PC-3 (cell line): ENCODE measurements around the gene IL11. TPM values are rescaled to one million over a fixed set of nuclear protein-coding genes. Genes with fewer than 3 reads are reported as not detected.
A peak's percentile ranks its signal among the peaks of the same experiment; 100 is the strongest.

Experiments
- ATAC-seq: fragments of 200-7000 bp; cut with Tn5 transposase; 2 replicates; pipeline ENCODE4 v1.9.1; 2020; ENCODE audit warnings: mild to moderate bottlenecking, moderate library complexity
- BruUV-seq: library from RNA; stranded (reverse); fragments of 400-500 nt; replicated peaks from 2 replicates; lab custom pipeline; 2021; lab: Mats Ljungman, UMichigan
- CTCF ChIA-PET: fragments of 300-600 bp; sonication (Branson Sonifier 250); formaldehyde crosslinking; loops from one replicate; lab custom pipeline; 2022; ENCODE audit warnings: antibody characterized with exemption; lab: Charles Lee
- POLR2A ChIA-PET: fragments of 300-600 bp; sonication (Branson Sonifier 250); formaldehyde crosslinking; loops from one replicate; lab custom pipeline; 2022; ENCODE audit warnings: antibody characterized with exemption; ENCODE audit not compliant: unreplicated experiment; lab: Charles Lee
- DNase-seq: peaks from one replicate; pipeline ENCODE4 v3.0.0-alpha.2; 2015
- H2AFZ ChIP-seq: fragments of 300-600 bp; sonication (generic); 2 replicates; pipeline ENCODE4 v1.6.0; 2016; ENCODE audit warnings: antibody characterized with exemption, low read length
- H3F3A ChIP-seq: fragments of 300-600 bp; sonication (generic); one replicate; pipeline ENCODE4 v1.6.0; 2017; ENCODE audit warnings: antibody characterized with exemption, low read length, control low read depth, mild to moderate bottlenecking; ENCODE audit not compliant: unreplicated experiment
- H3K27ac ChIP-seq: fragments of 300-600 bp; sonication (generic); 2 replicates; pipeline ENCODE4 v1.5.1; 2016; ENCODE audit warnings: mild to moderate bottlenecking, low read length
- H3K27me3 ChIP-seq: fragments of 300-600 bp; sonication (generic); 2 replicates; pipeline ENCODE4 v1.6.1; 2016; ENCODE audit warnings: low read length, mixed read lengths
- H3K36me3 ChIP-seq: fragments of 300-600 bp; sonication (generic); 2 replicates; pipeline ENCODE4 v1.6.1; 2016; ENCODE audit warnings: low read depth, mixed run types, low read length, mixed read lengths
- H3K4me1 ChIP-seq: fragments of 300-600 bp; sonication (generic); 2 replicates; pipeline ENCODE4 v1.5.1; 2016; ENCODE audit warnings: low read length; ENCODE audit not compliant: insufficient read depth
- H3K4me2 ChIP-seq: fragments of 300-600 bp; sonication (generic); 2 replicates; pipeline ENCODE4 v1.6.0; 2016; ENCODE audit warnings: low read length
- H3K4me3 ChIP-seq: fragments of 300-600 bp; sonication (generic); 2 replicates; pipeline ENCODE4 v1.5.1; 2016; ENCODE audit warnings: mild to moderate bottlenecking, low read length, mixed read lengths
- H3K79me2 ChIP-seq: fragments of 300-600 bp; sonication (generic); 2 replicates; pipeline ENCODE4 v1.6.1; 2017; ENCODE audit warnings: low read length, mixed read lengths
- H3K9ac ChIP-seq: fragments of 300-600 bp; sonication (generic); 2 replicates; pipeline ENCODE4 v1.6.0; 2016; ENCODE audit warnings: mild to moderate bottlenecking, low read length
- H3K9me2 ChIP-seq: fragments of 300-600 bp; sonication (generic); replicated peaks from 2 replicates; pipeline ENCODE4 v1.6.1; 2016; ENCODE audit warnings: mixed run types, low read length, mixed read lengths
- H3K9me3 ChIP-seq: fragments of 300-600 bp; sonication (generic); 2 replicates; pipeline ENCODE4 v1.6.1; 2016; ENCODE audit warnings: low read length, mixed read lengths
- H4K20me1 ChIP-seq: fragments of 300-600 bp; sonication (generic); 2 replicates; pipeline ENCODE4 v1.6.1; 2016; ENCODE audit warnings: low read length, mixed read lengths
- EZH2 ChIP-seq: fragments of 300-600 bp; sonication (generic); IDR thresholded peaks from one replicate; pipeline ENCODE4 v1.6.1; 2017; ENCODE audit warnings: antibody characterized with exemption, mild to moderate bottlenecking, low read length; ENCODE audit not compliant: unreplicated experiment
- EZH2phosphoT487 ChIP-seq: fragments of 300-600 bp; sonication (generic); IDR thresholded peaks from 2 replicates; pipeline ENCODE4 v1.6.1; 2018; ENCODE audit warnings: mild to moderate bottlenecking, antibody characterized with exemption, low read length, borderline replicate concordance
- intact Hi-C: fragments of 100-400 bp; cut with micrococcal nuclease; formaldehyde crosslinking; loops from 2 replicates; pipeline ENCODE4 v1.9.0; 2023
- total RNA-seq: library from RNA; depleted of rRNA; stranded (reverse); fragments of >200 nt; gene quantifications from 2 replicates; pipeline ENCODE4 v1.2.3, GENCODE V29; 2014
- TF ChIP-seq, protein P1 (sequence below): fragments of 300-600 bp; sonication (generic); conservative IDR thresholded peaks from 2 replicates; pipeline ENCODE4 v1.5.1; 2017; ENCODE audit warnings: antibody characterized with exemption, low read depth, mild to moderate bottlenecking, low read length

The IL11 gene
- total RNA-seq, 1 experiment from 2014 or later: 7.5 TPM

DNA sequence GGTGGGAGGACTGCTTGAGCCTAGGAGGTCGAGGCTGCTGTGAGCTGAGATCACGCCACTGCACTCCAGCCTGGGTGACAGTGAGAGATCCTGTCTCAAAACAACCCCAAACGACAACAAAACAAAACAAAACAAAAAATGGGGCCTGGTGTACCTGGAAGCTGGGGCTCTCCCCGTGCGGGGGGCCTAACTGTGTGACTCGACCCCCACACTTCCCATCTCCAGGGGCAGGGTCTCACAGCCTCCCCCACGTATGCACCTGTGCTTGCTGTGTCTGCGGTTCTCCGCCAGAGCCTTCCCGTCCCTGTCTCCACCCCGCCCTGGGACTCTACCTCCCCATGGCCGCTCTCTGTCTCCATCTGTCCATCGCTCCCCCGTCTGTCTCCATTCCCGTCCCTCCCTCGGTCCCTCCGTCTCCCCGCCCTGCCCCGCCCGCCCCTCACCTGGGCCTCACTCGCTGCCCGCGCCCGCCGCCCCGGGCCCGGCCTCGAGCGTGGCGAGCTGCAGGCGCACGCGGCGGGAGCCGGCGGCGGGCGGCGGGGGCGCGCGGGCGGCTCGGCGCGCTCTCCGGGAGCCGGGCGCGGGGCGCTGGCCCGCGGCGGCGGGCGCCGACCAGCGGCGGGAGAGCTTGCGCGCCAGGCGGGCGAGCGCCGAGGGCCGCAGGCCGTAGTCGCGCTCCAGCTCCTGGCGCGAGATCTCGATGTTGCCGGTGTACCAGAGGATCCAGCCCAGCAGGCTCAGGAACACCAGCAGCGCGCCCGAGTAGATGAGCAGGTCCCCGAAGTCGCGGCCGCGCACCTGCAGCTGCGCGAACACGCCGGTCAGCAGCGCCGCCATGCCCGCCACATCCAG, 13.2 kb upstream of the IL11 start:
- POLR2A ChIA-PET: interaction anchor here (0.6 to 1.4 kb wide), 2 partner anchors 29 to 44 kb away, joined by 3 to 8 read pairs; partner anchors contain the start of gene KMT5C
- TSS peak; percentile 30 for BruUV-seq
- H3F3A ChIP-seq: peaks cover 3% of the 10 kb centered on the region
- H3K4me1 ChIP-seq: peaks cover 39% of the 10 kb centered on the region
- H3K36me3 ChIP-seq: peaks cover 28% of the 10 kb centered on the region
- CTCF ChIA-PET: interaction anchor here (0.6 to 2.4 kb wide), 6 partner anchors 10 to 223 kb away, joined by 3 to 12 read pairs (median 4); partner anchors contain the start of gene KMT5C
- TF ChIP-seq EZH2phosphoT487: no peak
- TF ChIP-seq, protein P1, sequence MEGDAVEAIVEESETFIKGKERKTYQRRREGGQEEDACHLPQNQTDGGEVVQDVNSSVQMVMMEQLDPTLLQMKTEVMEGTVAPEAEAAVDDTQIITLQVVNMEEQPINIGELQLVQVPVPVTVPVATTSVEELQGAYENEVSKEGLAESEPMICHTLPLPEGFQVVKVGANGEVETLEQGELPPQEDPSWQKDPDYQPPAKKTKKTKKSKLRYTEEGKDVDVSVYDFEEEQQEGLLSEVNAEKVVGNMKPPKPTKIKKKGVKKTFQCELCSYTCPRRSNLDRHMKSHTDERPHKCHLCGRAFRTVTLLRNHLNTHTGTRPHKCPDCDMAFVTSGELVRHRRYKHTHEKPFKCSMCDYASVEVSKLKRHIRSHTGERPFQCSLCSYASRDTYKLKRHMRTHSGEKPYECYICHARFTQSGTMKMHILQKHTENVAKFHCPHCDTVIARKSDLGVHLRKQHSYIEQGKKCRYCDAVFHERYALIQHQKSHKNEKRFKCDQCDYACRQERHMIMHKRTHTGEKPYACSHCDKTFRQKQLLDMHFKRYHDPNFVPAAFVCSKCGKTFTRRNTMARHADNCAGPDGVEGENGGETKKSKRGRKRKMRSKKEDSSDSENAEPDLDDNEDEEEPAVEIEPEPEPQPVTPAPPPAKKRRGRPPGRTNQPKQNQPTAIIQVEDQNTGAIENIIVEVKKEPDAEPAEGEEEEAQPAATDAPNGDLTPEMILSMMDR: no peak
- no peak for TF ChIP-seq EZH2
- peak overlapping the region; percentile 95 for H3K9ac ChIP-seq
- peak; percentile 71 for DNase-seq
- H2AFZ ChIP-seq: peak overlapping the region; percentile 69
- 0 out of 2 replicates have a peak overlapping the region, but pooled peaks have one; percentile 26 for H3K27ac ChIP-seq
- H3K4me2 ChIP-seq: peak overlapping the region; percentile 95
- no peaks in the 10 kb centered on the region for H3K27me3 ChIP-seq
- no peaks in the 10 kb centered on the region for H3K9me3 ChIP-seq
- H3K4me3 ChIP-seq: peak overlapping the region; percentile 98
- H3K79me2 ChIP-seq: peaks cover 59% of the 10 kb centered on the region
- intact Hi-C loops: loop anchor here (2.0 to 10.0 kb wide), 2 partner anchors 45 to 169 kb away; partner anchors contain the start of gene KMT5C
- peak; percentile 12 for ATAC-seq
- peaks cover 25% of the 10 kb centered on the region for H4K20me1 ChIP-seq
- no peaks in the 10 kb centered on the region for H3K9me2 ChIP-seq

DNA sequence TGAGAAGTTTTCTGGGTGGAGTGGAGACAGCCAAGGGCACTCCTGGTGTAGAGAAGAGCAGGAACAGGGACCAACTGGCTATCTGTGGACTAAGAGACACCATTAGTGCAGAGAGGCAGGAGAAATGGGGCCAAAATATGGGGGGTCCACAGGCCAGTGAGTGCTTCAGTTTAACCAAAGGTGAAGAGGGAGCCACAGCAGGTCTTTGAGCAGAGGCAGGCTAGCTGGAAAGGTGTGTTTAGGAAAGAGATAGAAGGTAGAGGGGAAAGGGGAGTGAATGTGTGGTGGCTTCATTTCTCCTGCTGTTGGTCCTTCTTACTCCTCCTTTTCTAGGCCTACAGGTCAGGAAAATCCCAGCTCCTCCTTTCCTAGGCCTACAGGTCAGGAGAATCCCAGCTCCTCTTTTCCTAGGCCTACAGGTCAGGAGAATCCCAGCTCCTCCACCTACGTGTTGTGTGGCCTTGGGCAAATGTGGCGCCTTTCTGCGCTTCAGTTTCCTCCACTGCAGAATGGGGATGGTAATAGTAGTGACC, 12.3 kb upstream of the IL11 start:
- no peak for TF ChIP-seq EZH2phosphoT487
- TF ChIP-seq, protein P1: no peak
- TF ChIP-seq EZH2: no peak
- peaks cover 19% of the 10 kb centered on the region for H3K36me3 ChIP-seq
- ATAC-seq (no peak), DNase-seq (no peak)
- H3K4me1 ChIP-seq: peaks cover 30% of the 10 kb centered on the region
- H2AFZ ChIP-seq: no peak overlapping the region
- no TSS peak for BruUV-seq
- peak overlapping the region; percentile 95 for H3K4me2 ChIP-seq
- no peaks in the 10 kb centered on the region for H3K9me2 ChIP-seq
- H3F3A ChIP-seq: no peaks in the 10 kb centered on the region
- no peak overlapping the region for H3K27ac ChIP-seq
- intact Hi-C loops: loop anchor here (10.0 kb wide), 1 partner anchor 168 kb away; no protein-coding TSS in a partner anchor
- CTCF ChIA-PET: interaction anchor here (2.4 kb wide), 1 partner anchor 43 kb away, joined by 9 read pairs; the partner anchor contains the start of gene KMT5C
- peak overlapping the region; percentile 67; the same call in 1 of the 2 replicates for H3K9ac ChIP-seq
- H3K4me3 ChIP-seq: peak overlapping the region; percentile 78
- H3K79me2 ChIP-seq: peaks cover 50% of the 10 kb centered on the region
- H3K27me3 ChIP-seq: no peaks in the 10 kb centered on the region
- POLR2A ChIA-PET: interaction anchor here (0.5 kb wide), 1 partner anchor 105 kb away, joined by 3 read pairs; no protein-coding TSS in a partner anchor
- peaks cover 16% of the 10 kb centered on the region for H4K20me1 ChIP-seq
- no peaks in the 10 kb centered on the region for H3K9me3 ChIP-seq
